NCI-H345 treated with DMSO at 0.1 percent for 48 hours (cell line): Measurements from ENCODE around the gene TGM2.

Experiments used
- DNase-seq: peaks from one replicate; lab custom pipeline; 2025; ENCODE audit not compliant: unreplicated experiment; lab: John Stamatoyannopoulos, UW

The TGM2 gene

DNA sequence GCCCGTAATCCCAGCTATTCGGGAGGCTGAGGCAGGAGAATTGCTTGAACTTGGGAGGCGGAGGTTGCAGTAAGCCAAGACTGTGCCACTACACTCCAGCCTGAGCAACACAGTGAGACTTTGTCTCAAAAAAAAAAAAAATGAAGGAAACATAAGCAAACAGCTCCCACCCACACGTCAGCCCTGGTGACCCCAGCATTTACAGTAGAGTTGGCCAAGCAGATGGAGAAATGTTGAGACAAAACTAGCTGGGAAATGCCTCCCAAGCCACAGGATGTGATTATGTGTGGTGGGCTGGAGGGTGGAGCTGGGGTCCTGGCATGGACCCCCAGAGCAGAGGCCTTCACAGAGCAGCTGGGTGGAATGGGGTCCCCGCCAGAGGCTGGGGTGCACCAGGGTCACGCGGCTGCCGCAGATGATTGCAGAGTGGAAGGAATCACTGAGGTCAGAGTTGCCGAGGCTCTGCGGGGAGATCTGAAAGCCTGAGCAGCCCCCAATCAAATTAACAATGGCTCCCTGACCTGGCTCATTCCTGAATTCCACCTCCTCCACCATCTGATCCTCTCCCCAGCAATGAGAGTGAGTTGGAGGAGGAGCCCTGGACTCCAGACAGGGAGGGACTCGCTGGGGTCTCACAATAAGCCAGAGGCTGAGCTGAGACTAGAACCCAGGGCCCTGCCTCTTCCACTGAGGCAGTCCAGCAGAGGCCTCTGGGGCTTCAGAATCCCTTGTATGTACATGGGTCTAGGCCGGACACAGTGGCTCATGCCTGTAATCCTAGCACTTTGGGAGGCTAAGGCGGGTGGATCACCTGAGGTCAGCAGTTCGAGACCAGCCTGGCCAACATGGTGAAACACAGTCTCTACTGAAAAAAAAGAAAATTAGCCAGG, 34.7 kb upstream of the TGM2 start:
- no peak for DNase-seq

DNA sequence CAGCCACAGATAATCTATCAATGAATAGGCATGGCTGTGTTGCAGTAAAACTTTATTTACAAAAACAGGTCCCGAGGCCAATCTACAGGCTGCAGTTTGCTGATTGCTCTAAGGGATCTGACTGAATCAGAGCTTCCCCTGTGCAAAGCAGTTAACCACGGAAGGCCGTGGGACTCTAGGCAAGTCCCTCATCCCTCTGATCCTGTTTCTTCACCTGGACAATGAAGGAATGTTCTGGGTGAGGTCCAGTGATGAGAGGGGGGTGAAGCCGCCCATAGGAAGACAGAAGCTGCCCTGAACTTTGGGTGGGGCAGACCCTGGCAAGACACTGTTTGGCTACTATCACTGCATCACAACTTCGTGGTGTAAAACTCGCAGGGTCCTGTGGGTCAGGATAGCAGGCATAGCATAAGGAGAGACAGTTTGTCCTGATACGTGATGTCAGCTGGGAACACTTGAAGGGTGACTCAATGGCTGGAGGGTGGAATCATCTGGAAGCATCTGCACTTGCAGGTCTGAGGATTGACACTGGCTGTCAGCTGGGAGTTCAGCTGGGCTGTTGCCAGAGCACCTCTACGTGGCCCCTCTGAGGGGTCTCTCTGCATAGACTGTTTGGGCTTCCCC, 33.3 kb upstream of the TGM2 start:
- no peak for DNase-seq

DNA sequence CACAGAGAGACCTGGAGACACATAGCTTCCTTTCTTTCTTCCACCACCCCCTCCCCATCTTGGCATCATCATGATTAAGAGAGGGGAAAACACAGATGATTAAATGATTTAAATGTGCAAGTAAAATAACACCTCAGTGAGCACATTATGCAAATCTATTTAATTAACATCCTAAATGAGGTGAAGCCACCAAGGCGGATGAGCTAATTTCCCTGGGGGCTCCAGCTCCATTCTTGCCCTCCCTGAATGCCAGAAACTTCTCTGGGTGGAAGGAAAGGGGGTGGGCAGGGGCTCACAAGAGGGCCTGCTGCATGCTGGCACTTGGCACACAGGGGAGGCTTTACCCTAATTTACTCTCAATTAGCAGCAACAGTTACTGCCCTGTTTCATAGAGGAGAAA, 32.5 kb upstream of the TGM2 start:
- DNase-seq, result no peak

DNA sequence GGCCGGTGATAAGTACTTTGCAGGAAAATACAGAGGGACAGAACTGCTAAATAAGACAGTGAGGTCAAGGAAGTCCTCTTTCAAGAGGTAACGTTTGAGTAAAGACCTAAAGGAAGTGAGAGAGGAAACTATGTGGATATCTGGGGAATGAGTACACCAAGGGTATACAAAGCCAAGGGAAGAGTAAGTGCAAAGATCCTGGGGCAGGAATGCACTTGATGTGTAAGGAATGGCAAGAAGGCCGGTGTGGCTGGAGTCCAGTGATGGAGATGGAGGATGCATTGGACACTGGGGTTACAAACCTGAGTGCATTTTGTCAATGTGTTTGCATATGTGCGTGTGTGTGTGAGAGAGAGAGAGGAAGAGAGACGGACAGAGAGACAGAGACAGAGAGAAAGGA, 32.1 kb upstream of the TGM2 start:
- no peak for DNase-seq

DNA sequence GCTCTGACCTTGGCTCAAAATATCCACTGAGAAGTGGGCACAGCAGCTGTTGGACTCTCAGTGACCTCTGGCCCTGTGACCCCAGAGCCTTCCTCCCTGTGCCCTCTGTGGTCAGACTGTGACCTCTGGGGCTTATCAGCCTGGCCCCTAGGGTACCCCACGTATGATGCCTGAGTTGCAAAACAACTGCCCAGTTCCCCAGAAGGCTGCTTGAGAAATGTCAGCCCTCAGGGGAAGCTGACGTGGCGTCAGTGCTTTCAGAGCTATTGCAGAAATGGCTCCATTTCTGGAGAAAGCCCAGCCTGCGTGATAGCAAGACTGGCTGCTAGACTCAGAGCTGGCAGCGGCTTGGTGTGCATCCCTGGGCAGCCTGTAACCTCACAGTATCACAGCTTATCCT, 31.5 kb upstream of the TGM2 start:
- DNase-seq, result no peak

DNA sequence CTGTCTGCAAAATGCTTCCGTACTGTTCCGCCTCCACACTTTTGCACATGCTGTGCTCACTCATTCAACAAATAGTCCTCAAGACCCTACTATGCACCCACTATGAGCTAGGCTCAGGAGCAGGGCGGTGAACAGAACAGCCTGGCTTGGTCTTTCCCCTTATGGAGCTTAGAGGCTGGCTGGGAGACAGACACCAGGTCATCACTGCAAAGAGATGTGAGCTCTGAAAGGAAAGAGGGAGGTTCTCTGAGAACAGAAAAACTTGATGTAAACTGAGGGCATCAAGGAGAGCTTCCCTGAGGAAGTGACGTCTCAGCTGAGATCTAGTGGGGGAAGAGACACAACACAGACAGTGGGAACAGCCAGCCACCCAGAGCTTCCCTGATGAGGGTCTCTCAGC, 31.0 kb upstream of the TGM2 start:
- DNase-seq, result no peak

DNA sequence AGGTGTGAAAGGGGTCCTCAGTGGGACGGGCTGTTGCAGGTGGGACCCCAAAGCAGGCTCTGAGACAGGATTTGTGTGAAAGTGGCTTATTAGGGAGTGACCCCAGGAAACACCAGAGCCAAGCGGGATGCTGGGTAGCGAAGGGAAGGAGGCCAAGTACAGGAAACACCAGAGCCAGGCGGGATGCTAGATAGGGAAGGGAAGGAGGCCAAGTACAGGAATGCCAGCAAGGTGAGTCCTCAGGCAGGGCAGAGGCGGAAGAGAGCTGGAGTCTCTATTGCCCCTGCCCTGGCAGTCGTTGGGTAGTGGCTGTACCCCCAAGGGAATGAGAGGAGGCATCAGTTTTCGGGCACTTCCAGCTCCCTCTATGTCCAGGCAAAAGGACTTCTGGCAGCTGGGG, 30.5 kb upstream of the TGM2 start:
- DNase-seq, result no peak

DNA sequence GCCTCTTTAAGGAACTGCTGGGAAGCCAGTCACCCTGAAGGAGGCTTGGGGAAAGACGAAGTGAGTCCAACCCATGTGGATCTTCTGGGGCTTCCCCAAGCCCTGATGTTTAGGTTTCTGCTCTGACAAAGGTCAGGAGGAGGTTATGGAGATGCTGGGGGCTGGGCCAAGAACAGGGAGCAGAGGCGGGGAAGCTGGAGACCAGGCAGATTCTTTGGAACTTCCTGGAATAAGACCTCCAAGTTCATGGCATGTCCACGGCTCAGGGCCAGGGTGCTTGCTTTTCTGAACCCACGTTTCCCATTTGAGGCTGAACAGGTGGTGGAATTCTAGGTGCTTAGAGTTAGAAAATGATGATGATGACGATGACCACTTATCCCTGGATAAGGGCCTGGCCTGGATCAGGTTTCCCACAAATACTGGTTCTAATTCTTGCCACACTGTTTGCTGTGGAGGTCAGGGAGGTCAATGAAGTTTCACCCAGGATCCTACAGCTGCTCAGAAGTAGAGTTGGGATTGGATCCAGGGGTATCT, 30.0 kb upstream of the TGM2 start:
- DNase-seq, result no peak

DNA sequence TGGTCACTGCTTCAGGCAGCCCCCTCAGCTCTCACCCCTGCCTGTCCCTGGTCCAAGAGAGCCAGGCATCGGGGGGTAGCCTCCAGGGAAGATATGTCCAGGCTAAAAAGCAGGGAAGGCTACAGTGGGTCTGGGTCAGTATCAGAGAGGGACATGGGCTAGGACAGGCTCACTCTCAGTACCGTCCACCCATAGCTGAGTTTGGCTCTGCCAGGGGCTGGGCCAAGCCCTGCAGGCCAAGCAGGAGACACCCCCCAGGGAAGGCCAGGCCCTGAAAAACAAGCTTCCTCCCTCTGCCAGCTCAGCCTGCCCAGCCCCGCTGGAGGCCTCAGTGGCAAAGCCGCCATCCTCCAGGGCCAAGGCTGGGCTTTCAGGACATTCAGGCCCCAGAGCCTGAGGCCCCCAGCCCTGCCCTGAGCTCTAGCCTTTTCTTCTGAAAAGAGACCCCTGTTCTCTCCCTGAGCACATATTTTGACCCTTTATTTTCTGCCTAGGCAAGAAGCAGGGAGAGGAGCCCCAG, 28.6 kb upstream of the TGM2 start:
- DNase-seq, result no peak

DNA sequence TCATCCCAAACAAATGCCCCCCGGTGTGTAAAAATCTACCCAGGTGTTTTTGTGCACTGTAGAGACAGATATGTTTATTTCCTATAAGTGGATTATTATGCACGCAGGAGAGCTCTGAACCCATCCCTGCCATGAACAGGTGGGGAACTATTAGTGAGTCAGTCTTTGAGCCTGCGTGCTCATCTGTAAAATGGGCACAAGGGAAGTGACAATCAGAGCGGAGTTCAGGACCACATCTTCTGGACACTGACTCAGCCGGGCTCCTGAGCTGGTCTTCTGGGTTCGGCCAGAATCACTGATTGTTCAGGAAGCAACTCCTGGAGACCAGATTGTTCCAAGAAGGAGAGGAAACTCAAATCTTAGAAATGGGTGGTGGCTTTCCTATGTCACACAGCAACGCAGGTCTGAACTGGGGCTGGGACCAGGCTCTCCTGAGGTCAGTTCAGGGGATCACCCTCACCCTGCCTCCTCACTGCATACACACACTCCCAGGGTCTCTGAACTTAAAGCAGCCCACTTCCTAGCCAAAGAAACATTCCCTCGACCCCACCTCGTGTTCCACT, 27.3 kb upstream of the TGM2 start:
- no peak for DNase-seq

DNA sequence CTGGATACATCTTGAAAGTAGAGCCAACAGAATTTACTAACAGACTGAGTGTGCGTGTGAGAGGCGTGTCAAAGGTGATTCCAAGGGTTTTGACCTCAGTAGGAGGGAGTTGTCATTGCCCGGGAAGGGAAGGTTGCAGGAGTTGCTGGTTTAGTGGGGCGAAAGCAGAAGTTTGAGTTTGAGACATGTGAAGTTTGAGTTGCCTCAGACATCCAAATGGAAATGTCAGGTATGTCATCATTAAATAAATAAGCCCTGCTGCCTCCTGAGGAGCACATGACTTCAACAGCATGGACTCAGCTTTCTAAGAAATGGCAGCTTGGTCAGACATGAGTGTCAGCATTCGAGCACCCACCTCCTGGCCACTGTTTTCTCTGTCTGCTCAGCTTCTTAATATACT, 26.6 kb upstream of the TGM2 start:
- no peak for DNase-seq

DNA sequence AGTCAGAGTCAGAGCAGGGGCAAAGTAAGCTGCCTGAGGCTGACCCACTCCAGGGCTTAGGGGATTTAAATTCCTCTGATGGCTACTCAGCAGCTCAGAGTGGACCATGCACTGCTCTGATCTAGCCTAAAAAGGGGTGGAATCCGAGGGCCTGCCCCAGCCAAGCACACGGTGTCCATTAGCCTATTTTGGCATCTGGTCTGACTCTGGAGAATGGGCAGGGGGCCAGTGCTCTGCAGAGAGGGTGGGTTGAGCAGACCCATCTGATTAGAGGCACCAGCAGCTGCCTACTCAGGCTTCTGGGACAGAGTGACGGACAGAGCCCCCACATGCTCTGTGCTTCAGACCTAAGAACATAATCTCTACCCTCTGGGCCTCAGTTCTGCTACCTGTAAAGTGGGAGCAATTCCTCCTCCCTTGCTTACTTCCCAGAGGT, 25.9 kb upstream of the TGM2 start:
- DNase-seq, result no peak

DNA sequence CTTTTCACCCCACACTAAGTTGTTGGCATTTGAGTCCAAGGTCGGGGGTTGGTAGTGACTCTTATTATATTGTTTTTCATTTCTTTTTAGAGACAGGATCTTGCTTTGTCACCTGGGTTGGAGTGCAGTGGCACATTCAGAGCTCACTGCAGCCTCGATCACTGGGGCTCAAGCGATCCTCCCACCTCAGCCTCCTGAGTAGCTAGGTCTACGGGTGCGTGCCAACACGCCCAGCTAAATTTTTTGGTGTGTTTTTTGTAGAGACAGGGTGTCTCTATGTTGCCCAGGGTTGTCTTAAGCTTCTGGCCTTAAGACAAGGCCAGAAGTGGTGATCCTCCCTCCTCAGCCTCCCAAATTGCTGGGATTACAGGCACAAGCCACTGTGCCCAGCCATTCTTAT, 25.1 kb upstream of the TGM2 start:
- no peak for DNase-seq

DNA sequence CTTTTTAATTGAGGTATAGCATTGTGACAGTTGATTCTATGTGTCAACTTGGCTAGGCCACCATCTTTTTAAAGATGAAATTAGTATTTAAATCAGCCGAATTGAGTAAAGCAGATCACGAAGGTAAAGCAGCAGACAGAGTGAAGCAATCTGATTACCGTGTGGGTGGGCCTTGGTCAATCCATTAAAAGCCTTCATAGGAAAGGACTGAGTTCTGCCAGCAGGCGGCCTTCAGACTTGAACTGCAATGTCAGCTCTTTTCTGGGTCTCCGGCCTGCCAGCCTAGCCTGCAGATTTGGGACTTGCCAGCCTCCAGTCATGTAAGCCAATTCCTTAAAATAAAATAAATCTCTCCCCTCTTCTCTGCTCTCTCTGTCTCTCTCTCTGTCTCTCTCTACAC, 22.4 kb upstream of the TGM2 start:
- no peak for DNase-seq

DNA sequence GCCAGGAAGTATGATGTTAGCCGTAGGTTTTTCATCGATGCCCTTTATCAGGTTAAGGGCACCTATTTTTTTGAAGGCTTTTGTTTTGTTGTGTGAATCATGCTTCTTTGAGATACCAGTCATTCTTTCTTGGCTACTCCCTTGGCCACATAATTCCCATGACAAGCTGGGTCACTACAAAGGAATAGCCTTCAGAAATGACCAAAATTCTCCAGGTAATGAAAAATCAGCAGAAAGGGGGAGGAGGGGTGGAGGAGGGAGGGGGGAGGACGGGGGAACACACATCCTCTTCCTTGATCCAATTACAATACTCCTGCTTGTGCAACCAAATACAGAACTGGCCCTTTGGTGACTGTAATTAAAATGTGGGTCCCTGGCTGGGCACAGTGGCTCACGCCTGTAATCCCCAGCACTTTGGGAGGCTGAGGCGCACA, 21.7 kb upstream of the TGM2 start:
- no peak for DNase-seq

DNA sequence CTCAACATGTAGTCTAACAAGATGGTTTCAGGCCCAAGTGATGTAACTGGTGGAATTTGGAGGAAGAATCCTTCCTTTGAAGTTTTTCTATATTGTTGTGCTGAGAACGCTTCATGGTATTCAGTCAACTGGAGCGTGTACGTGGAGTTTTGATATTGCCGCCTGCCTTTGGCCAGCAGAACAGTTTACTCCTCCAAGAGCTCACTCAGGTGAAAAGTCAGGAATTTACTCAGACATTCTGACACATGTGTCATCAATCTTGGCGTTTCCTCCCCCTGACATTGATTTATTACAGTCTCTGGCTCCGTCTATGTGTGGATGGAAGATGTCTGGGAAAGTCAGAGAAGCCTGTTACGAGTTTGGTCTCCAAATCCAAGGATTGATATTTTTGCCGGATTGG, 19.0 kb upstream of the TGM2 start:
- no peak for DNase-seq

DNA sequence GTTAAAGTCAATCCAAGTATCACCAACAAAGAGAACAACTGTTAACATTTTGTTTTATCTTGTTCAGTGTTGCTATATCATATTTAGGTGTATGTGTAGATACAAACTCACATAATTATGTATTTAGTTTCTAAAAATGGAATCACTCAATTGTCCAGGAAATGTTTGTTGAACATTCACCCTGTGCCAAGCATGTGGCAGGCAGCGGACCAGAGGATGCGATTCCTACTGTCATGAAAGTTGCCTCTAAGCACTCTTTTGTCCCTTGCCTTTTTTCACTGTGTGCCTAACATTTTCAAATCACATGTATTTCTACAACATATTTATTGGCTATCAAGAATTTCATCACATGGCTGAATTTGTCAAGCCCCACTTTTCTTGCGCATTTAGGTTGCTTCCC, 16.9 kb upstream of the TGM2 start:
- DNase-seq, result no peak

DNA sequence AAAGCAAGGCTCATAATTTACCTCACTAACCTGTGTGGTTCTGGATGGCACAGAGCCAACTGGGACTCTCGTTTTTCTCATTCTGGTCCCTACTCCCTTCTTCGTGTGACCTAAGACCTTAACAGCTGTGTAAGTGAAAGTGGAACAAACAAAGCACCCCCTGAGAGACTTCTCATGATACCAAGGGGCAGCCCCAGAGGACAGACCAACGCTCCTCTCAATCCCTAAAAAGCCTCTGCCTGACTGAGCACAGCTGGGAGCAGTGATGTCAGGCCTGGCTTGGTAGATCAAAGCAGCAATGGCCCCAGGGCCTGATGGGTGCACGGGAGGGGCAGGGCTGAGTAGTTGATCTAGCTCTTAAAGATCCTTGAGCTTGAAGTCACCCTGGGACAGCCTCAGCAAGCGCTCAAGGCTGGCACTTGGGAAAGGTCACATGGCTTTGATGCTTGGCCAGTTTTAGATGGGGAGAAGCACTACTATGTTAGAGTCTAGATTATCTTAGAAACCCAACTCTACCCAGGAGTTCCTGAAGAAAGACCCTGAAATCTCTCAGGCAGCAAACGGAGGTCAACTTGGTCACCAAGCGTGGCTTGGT, 16.2 kb upstream of the TGM2 start:
- no peak for DNase-seq

DNA sequence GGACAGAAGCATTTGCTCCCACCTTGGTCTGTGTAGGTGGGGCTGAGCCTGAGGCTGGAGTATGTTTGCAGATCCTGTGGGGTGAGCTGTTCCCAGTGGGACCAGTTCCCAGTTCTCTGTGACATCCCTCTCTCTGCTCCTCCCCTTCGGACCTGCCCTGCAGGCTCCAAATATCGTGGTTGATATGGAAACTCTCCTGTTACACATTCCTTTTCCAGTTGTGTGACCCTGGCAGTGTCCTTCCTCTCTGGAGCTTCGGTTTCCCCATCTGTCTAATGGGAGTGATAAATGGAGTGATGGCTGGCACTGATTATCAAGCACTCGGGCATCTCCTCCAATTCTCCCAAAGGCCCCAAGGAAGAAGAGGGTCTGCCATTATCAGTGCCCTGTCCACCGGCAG, 15.7 kb upstream of the TGM2 start:
- DNase-seq, result no peak

DNA sequence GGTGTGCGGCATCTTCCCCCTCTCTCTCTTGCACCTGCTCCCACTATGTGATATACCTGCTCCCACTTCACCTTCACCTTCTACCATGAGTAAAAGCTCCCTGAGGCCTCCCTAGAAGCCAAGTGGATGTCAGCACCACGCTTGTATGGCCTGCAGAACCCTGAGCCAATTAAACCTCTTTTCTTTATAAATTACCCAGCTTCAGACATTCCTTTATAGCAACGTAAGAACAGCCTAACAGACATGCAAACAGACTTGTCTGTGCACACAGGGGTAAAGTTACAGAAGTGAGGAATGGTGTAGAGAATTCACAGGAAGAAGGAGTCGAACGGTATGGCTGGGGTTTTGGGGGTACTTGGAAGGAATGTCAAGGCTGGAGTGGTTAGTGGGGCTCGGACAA, 14.8 kb upstream of the TGM2 start:
- DNase-seq, result no peak

DNA sequence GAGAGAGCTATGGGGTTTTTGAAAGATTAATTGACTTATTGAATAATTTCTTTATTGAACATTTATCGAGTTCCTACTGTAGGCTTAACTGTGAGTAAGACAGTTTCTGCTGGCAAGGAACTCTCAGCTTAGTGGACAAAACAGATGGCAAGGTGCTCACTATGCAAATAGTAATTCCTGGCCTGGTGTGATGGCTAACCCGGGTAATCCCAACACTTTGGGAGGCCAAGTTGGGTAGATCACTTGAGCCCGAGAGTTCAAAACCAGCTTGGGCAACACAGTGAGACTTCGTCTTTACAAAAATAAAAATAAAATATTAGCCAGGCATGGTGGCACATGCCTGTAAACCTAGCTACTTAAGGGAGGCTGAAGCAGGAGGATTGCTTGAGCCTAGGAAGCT, 13.5 kb upstream of the TGM2 start:
- DNase-seq, result no peak
